ENCODE measurements around the gene RSPH9.

DNA sequence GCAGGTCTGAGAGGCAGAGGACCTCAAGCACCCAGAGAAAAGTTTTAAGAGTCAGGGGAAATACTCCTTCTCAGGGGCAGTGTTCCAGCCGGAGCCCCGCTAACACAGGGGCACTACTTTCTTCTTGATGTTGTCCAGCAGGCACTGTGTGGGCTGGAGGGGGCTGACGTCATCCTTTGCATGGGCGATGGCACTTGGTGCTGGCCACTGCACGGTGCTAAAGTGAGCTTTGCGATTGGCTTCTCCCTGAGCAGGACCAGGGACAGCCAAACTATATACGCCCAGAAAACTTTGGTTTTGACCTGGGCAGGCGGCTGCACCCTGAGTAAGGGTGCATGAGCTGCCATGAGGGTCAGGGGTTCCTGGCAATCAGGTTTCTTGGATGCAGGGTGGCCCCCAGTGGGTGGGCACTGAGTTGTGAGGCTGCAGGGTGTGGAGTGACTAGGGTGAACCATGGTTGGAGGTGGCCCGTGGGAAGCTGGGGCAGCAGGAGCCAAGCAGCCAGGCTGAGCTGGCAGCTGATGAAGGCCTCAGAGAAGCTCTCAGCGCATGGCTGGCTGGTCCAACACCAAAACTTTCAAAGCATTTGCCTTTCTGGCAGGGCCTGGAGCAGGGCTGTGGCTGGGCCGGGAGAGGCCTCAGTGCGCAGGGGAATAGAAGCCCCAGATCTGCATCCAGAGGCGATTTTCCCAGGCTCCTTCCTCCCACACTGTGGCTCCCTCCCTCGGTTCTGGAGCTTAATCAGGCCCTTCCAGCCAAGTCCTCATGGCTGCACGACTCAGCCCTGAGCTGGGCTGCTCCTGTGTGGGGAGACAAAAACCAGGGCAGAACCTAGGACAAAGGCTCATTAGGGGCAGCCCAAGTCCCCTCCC lies 24.4 kb downstream of the RSPH9 start:
- TF ChIP-seq, protein P1, sequence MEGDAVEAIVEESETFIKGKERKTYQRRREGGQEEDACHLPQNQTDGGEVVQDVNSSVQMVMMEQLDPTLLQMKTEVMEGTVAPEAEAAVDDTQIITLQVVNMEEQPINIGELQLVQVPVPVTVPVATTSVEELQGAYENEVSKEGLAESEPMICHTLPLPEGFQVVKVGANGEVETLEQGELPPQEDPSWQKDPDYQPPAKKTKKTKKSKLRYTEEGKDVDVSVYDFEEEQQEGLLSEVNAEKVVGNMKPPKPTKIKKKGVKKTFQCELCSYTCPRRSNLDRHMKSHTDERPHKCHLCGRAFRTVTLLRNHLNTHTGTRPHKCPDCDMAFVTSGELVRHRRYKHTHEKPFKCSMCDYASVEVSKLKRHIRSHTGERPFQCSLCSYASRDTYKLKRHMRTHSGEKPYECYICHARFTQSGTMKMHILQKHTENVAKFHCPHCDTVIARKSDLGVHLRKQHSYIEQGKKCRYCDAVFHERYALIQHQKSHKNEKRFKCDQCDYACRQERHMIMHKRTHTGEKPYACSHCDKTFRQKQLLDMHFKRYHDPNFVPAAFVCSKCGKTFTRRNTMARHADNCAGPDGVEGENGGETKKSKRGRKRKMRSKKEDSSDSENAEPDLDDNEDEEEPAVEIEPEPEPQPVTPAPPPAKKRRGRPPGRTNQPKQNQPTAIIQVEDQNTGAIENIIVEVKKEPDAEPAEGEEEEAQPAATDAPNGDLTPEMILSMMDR (IDR thresholded peaks at IDR 0.05; ENCODE audit: low read depth, low read length, missing input control), result no peak
- TF ChIP-seq, protein P2, sequence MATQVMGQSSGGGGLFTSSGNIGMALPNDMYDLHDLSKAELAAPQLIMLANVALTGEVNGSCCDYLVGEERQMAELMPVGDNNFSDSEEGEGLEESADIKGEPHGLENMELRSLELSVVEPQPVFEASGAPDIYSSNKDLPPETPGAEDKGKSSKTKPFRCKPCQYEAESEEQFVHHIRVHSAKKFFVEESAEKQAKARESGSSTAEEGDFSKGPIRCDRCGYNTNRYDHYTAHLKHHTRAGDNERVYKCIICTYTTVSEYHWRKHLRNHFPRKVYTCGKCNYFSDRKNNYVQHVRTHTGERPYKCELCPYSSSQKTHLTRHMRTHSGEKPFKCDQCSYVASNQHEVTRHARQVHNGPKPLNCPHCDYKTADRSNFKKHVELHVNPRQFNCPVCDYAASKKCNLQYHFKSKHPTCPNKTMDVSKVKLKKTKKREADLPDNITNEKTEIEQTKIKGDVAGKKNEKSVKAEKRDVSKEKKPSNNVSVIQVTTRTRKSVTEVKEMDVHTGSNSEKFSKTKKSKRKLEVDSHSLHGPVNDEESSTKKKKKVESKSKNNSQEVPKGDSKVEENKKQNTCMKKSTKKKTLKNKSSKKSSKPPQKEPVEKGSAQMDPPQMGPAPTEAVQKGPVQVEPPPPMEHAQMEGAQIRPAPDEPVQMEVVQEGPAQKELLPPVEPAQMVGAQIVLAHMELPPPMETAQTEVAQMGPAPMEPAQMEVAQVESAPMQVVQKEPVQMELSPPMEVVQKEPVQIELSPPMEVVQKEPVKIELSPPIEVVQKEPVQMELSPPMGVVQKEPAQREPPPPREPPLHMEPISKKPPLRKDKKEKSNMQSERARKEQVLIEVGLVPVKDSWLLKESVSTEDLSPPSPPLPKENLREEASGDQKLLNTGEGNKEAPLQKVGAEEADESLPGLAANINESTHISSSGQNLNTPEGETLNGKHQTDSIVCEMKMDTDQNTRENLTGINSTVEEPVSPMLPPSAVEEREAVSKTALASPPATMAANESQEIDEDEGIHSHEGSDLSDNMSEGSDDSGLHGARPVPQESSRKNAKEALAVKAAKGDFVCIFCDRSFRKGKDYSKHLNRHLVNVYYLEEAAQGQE (IDR thresholded peaks at IDR 0.05), result no peak
- TF ChIP-seq, protein P3, sequence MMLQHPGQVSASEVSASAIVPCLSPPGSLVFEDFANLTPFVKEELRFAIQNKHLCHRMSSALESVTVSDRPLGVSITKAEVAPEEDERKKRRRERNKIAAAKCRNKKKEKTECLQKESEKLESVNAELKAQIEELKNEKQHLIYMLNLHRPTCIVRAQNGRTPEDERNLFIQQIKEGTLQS (IDR thresholded peaks at IDR 0.05), result no peak
- no peak for TF ChIP-seq JUND (IDR thresholded peaks at IDR 0.05)
- TF ChIP-seq TAF1 (conservative IDR thresholded peaks at IDR 0.05), result no peak
- TF ChIP-seq RAD21 (IDR thresholded peaks at IDR 0.05), result no peak
- TF ChIP-seq SP1 (IDR thresholded peaks at IDR 0.05), result no peak
- TF ChIP-seq, protein P4, sequence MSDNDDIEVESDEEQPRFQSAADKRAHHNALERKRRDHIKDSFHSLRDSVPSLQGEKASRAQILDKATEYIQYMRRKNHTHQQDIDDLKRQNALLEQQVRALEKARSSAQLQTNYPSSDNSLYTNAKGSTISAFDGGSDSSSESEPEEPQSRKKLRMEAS (IDR thresholded peaks at IDR 0.05), result no peak

Measured in liver (tissue), 3 donors.